Ascending aorta (tissue), 2 donors: ENCODE data around the gene ANKRD39. TPM values are rescaled to one million over a fixed set of nuclear protein-coding genes. Genes with fewer than 3 reads are reported as not detected.

Experiments
- DNase-seq, 2 donors: peaks; one replicate each; pipeline ENCODE4 v3.0.0-alpha.2; 2019; ENCODE audit warnings: low spot score in 2 of 2
- H3K27ac ChIP-seq, 2 donors: fragments of 200-600 bp; sonication (generic); one replicate each; pipeline ENCODE4 v1.5.1; 2016 to 2017; ENCODE audit warnings: mild to moderate bottlenecking in 1 of 2
- H3K27me3 ChIP-seq: fragments of 200-600 bp; sonication (generic); one replicate; pipeline ENCODE4 v1.5.1; 2017
- H3K36me3 ChIP-seq, 2 donors: fragments of 200-600 bp; sonication (generic); one replicate each; pipeline ENCODE4 v1.5.1; 2016
- H3K4me1 ChIP-seq, 2 donors: fragments of 200-600 bp; sonication (generic); one replicate each; pipeline ENCODE4 v1.5.1; 2016 to 2017; ENCODE audit warnings: mild to moderate bottlenecking in 1 of 2
- H3K4me3 ChIP-seq, 2 donors: fragments of 200-600 bp; sonication (generic); one replicate each; pipeline ENCODE4 v1.5.1; 2016 to 2017; ENCODE audit warnings: mild to moderate bottlenecking in 1 of 2
- H3K9me3 ChIP-seq, 2 donors: fragments of 200-600 bp; sonication (generic); one replicate each; pipeline ENCODE4 v1.5.1; 2016
- intact Hi-C: fragments of 100-400 bp; cut with DNase I; formaldehyde crosslinking; loops from one replicate; pipeline ENCODE4 v1.15.1; 2023
- total RNA-seq: library from RNA; depleted of rRNA; stranded (reverse); fragments of >200 nt; gene quantifications from one replicate; pipeline ENCODE4 v1.1.0, GENCODE V29; 2016
- TF ChIP-seq, protein P1 (sequence below), 3 experiments: fragments of 200-600 bp in 2 of 3; fragments of 450-650 bp in 1 of 3; sonication (generic) in 2 of 3; IDR thresholded peaks; one replicate each; pipeline ENCODE4 v1.5.1; 2016 to 2019; ENCODE audit warnings: antibody characterized with exemption in 3 of 3, mild to moderate bottlenecking in 1 of 3, moderate library complexity in 1 of 3

The ANKRD39 gene
- total RNA-seq, 1 donor from 2014 or later: 2.3 TPM

DNA sequence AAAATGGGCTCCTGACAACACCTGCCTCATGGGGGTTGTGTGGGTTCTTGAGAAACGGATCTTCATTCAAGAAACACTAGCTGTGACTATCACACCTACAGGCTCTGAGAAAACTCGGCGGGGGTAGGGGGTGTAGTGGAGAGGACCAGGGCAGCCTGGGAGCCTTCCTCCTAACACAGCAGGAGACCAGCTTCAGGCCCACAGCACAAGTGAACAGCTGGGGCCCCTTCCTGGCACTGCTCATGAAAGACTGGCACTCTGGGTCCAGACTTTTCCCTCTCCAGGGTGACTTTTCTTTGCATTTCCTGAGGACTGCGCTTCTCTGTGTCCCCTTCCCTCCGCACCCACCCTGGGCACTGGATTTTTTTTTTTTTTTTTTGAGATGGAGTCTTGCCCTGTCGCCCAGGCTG, 19.2 kb upstream of the ANKRD39 start:
- Histone ChIP-seq H3K9me3 (no peaks in the 10 kb centered on the region), H3K36me3 (no peaks in the 10 kb centered on the region), H3K27me3 (no peaks in the 10 kb centered on the region), H3K4me3 (no peak overlapping the region), H3K4me1 (peaks cover 2 to 12% of the 10 kb centered on the region in 2 donors), H3K27ac (no peak overlapping the region)
- TF ChIP-seq, protein P1, sequence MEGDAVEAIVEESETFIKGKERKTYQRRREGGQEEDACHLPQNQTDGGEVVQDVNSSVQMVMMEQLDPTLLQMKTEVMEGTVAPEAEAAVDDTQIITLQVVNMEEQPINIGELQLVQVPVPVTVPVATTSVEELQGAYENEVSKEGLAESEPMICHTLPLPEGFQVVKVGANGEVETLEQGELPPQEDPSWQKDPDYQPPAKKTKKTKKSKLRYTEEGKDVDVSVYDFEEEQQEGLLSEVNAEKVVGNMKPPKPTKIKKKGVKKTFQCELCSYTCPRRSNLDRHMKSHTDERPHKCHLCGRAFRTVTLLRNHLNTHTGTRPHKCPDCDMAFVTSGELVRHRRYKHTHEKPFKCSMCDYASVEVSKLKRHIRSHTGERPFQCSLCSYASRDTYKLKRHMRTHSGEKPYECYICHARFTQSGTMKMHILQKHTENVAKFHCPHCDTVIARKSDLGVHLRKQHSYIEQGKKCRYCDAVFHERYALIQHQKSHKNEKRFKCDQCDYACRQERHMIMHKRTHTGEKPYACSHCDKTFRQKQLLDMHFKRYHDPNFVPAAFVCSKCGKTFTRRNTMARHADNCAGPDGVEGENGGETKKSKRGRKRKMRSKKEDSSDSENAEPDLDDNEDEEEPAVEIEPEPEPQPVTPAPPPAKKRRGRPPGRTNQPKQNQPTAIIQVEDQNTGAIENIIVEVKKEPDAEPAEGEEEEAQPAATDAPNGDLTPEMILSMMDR (IDR thresholded peaks at IDR 0.05): no peak
- no peak for DNase-seq
- intact Hi-C loops: loop anchor here (10.0 kb wide), 1 partner anchor 612 kb away; the partner anchor contains the start of genes CIAO1 and TMEM127

DNA sequence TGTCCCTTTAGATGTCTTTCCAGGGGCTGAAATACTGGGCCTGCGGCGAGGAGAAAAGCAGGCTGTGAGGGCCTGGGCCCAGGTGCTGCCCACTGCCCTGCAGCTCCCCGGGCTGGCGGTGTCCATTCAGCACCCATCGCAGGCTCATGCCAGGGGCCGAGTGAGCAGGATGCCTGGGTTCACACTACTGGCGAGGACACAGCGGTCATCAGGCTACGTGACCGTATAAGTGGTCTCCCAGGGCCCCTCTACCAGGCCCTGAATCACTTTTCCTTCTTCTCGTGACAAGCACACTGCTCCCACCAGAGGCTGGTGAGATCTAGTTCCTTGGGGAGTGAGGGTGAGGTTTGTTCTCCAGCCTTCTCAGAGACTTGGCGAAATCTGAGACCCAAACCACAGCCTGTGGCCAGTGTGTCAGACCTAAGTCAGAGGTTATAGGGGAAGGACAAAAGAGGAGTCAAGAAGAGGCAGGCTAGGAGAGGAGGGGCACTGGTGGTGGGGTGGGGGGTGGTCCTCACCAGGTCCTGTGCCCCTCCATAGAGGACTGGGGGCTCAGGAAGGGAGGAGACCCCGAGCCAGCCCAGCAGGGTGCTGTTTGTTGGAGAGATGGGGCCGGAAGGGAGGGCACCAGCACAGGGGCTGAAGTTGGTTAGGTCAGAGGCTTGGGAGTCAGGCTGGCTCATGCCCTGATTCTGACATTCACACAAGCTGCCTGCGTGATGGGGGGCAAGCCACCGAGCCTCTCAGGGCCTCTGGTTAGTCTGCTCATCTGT, 18.6 kb upstream of the ANKRD39 start:
- Histone ChIP-seq H3K9me3 (no peaks in the 10 kb centered on the region), H3K36me3 (no peaks in the 10 kb centered on the region), H3K27ac (no peak overlapping the region), H3K27me3 (no peaks in the 10 kb centered on the region), H3K4me3 (no peak overlapping the region), H3K4me1 (peaks cover 2 to 12% of the 10 kb centered on the region in 2 donors)
- intact Hi-C loops: loop anchor here (10.0 kb wide), 1 partner anchor 612 kb away; the partner anchor contains the start of genes CIAO1 and TMEM127
- no peak for DNase-seq
- TF ChIP-seq, protein P1 (IDR thresholded peaks at IDR 0.05): no peak

DNA sequence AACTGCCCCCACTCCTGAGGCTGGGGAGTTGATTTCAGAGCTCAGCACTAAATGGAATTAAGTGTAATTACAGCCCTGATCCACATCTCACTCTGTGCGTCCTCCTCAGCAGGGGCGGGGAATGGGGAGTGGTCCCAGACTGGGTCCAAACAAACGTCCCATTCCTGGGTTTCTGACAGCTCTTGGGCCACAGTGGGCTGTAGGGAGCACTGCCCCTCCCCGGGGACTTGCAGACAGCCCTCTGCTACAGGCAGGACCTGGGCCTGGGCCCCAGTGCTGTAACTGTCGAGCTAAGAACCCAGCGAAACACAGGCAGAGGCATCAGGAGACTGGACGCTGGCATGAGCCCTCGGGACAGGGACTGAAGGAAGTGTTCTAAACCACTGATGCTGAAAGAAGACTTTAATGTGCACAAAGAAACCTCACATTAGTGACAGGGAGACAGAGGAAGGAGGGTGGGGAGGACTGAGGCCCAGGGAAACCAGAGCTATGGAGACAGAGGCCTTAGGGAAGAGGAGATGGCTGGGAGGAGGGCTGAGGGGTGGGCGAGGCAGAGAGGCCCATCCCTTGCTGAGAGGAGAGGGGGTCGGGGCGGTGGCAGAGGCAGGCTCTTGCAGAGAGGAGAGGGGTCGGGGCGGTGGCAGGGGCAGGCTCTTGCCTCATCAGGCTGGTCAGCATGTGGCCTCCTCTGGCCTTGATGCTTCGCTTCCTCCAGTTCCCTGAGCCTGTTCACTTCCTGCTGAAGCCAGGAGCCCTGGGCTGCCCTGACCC, 17.9 kb upstream of the ANKRD39 start:
- no peak overlapping the region for H3K4me3 ChIP-seq
- TF ChIP-seq, protein P1 (IDR thresholded peaks at IDR 0.05): no peak
- no peak overlapping the region for H3K27ac ChIP-seq
- peaks cover 2 to 16% of the 10 kb centered on the region in 2 donors for H3K4me1 ChIP-seq
- no peaks in the 10 kb centered on the region for H3K27me3 ChIP-seq
- no peaks in the 10 kb centered on the region for H3K36me3 ChIP-seq
- no peaks in the 10 kb centered on the region for H3K9me3 ChIP-seq
- intact Hi-C loops: loop anchor here (10.0 kb wide), 1 partner anchor 611 kb away; the partner anchor contains the start of genes CIAO1 and TMEM127
- DNase-seq: no peak

DNA sequence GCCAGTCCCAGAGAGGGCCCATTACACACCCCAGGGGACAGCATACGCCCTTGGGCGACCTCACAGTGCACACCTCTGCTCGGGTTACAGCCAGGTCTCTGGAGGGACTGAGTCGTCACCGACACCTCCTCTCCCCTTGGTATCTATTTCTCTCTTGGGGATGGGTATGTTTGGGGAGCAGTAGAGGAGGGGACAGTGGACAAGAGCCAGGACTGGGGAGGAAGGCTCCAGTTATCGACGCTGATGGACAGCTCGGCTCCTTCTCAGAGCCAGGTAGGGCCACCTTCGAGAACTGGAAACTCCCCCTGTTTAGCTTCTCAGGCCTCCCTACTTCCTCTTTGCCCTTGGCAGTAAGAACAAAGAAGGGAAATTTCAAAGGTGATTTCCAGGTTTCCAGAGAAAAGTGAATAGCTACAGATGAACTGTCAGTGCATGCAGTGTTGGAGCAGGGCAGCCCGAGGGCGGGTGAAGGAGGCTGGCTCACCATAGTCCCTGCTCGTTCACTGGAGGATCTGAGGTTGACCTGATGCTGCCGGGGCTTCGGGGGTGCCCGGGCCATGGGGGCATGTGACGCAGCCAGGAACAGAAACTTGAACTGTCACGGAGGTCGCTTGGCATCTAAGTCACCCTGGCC, 16.5 kb upstream of the ANKRD39 start:
- TF ChIP-seq, protein P1 (IDR thresholded peaks at IDR 0.05): no peak
- DNase-seq: no peak
- no peak overlapping the region for H3K4me3 ChIP-seq
- intact Hi-C loops: loop anchor here (10.0 kb wide), 1 partner anchor 610 kb away; the partner anchor contains the start of genes CIAO1 and TMEM127
- H3K27me3 ChIP-seq: no peaks in the 10 kb centered on the region
- H3K4me1 ChIP-seq: peaks cover 2 to 19% of the 10 kb centered on the region in 2 donors
- H3K27ac ChIP-seq: peak overlapping the region; percentile 58 to 61
- no peaks in the 10 kb centered on the region for H3K36me3 ChIP-seq
- H3K9me3 ChIP-seq: no peaks in the 10 kb centered on the region

DNA sequence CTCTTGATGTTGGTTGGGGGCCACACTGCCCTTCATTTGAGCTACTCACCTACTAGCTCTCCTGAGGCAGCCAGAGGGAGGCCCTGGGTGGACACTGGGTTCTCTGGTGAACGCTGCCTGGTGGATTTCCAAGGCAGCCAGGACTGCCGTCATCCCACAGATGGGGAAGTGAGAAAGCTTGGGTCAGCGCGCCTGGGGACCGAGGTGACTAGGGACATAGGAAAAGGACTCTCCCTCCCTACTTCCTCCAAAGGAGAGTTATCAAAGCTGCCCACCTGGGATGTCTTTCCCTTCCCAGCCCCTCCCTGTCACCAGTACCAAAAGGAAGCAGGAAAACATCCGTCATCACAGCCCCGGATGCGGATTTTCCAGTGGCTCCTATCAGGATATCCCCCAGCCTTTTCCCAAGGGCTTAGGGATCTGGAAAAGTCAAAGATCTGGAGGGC, 15.9 kb upstream of the ANKRD39 start:
- TF ChIP-seq, protein P1 (IDR thresholded peaks at IDR 0.05): peak in 1 of 3 experiments; percentile 12
- intact Hi-C loops: loop anchor here (10.0 kb wide), 1 partner anchor 609 kb away; the partner anchor contains the start of genes CIAO1 and TMEM127
- Histone ChIP-seq H3K36me3 (no peaks in the 10 kb centered on the region), H3K4me1 (peaks cover 2 to 19% of the 10 kb centered on the region in 2 donors), H3K4me3 (no peak overlapping the region), H3K27ac (peak overlapping the region; percentile 58 to 61), H3K27me3 (no peaks in the 10 kb centered on the region), H3K9me3 (no peaks in the 10 kb centered on the region)
- peak in 1 of 2 donors; percentile 86 for DNase-seq
